HEK293 (cell line): Measurements from ENCODE around the gene ACP3.

Experiments used
- CTCF ChIA-PET: fragments of 350-600 bp; formaldehyde crosslinking; extraction: SDS; loops from one replicate; lab custom pipeline; 2021; ENCODE audit warnings: antibody characterized with exemption; lab: Yijun Ruan, JAX
- POLR2A ChIA-PET: fragments of 300-600 bp; formaldehyde crosslinking; extraction: SDS; loops from one replicate; lab custom pipeline; 2020; ENCODE audit warnings: antibody characterized with exemption, inconsistent platforms; lab: Yijun Ruan, JAX
- H3K27ac ChIP-seq: fragments of 200-500 bp; sonication (Bioruptor generic); 2 replicates; pipeline ENCODE4 v1.5.1; 2014; ENCODE audit warnings: low read depth, low read length, control low read depth, inconsistent platforms; ENCODE audit errors: extremely low read depth
- H3K36me3 ChIP-seq, 2 experiments: fragments of 200-500 bp in 1 of 2; sonication (Bioruptor generic) in 1 of 2; 1 replicate in 1 of 2; 2 replicates in 1 of 2; pipeline ENCODE4 v1.5.1; 2014 to 2017; ENCODE audit warnings: inconsistent platforms in 2 of 2, low read length in 2 of 2; ENCODE audit not compliant: control insufficient read depth in 2 of 2, insufficient read depth in 1 of 2
- H3K4me1 ChIP-seq: fragments of 200-500 bp; sonication (Bioruptor generic); 2 replicates; pipeline ENCODE4 v1.5.1; 2014; ENCODE audit warnings: mild to moderate bottlenecking, low read length, inconsistent platforms; ENCODE audit not compliant: control insufficient read depth, insufficient read depth
- H3K4me3 ChIP-seq: 2 replicates; pipeline ENCODE4 v1.5.1; 2011; ENCODE audit warnings: low read depth, mild to moderate bottlenecking, control low read depth, low read length, moderate library complexity
- H3K9me3 ChIP-seq: fragments of 200-500 bp; sonication (Bioruptor generic); 2 replicates; pipeline ENCODE4 v1.5.1; 2014; ENCODE audit warnings: low read depth, low read length, inconsistent platforms; ENCODE audit not compliant: control insufficient read depth, insufficient read depth
- IKZF3 ChIP-seq: fragments of 450-650 bp; IDR thresholded peaks from 2 replicates; pipeline ENCODE4 v1.5.0; 2018; ENCODE audit warnings: missing biosample characterization, mild to moderate bottlenecking, missing genetic modification characterization, moderate library complexity
- KLF9 ChIP-seq: fragments of 450-650 bp; formaldehyde crosslinking; IDR thresholded peaks from 2 replicates; pipeline ENCODE4 v1.5.1; 2016; ENCODE audit warnings: missing biosample characterization, missing genetic modification characterization, low read depth
- ZBTB11 ChIP-seq: fragments of 450-650 bp; formaldehyde crosslinking; conservative IDR thresholded peaks from 2 replicates; pipeline ENCODE4 v1.5.1; 2016; ENCODE audit warnings: low read depth, missing biosample characterization, missing genetic modification characterization
- ZBTB6 ChIP-seq: fragments of 450-650 bp; formaldehyde crosslinking; IDR thresholded peaks from 2 replicates; pipeline ENCODE4 v1.5.1; 2017; ENCODE audit warnings: missing biosample characterization, missing genetic modification characterization
- ZFP37 ChIP-seq: fragments of 450-650 bp; formaldehyde crosslinking; IDR thresholded peaks from 2 replicates; pipeline ENCODE4 v1.5.1; 2016; ENCODE audit warnings: missing biosample characterization, missing genetic modification characterization
- ZNF174 ChIP-seq: fragments of 450-650 bp; formaldehyde crosslinking; IDR thresholded peaks from 2 replicates; pipeline ENCODE4 v1.5.0; 2017; ENCODE audit warnings: missing biosample characterization, mild to moderate bottlenecking, missing genetic modification characterization
- ZNF292 ChIP-seq: fragments of 450-650 bp; formaldehyde crosslinking; IDR thresholded peaks from 2 replicates; pipeline ENCODE4 v1.5.1; 2016; ENCODE audit warnings: low read depth, missing biosample characterization, missing genetic modification characterization, borderline replicate concordance
- ZNF549 ChIP-seq: fragments of 450-650 bp; IDR thresholded peaks from 2 replicates; pipeline ENCODE4 v1.5.1; 2018; ENCODE audit warnings: missing biosample characterization, missing genetic modification characterization, mild to moderate bottlenecking, inconsistent platforms, moderate library complexity
- ZNF580 ChIP-seq: fragments of 450-650 bp; formaldehyde crosslinking; IDR thresholded peaks from 2 replicates; pipeline ENCODE4 v1.5.1; 2016; ENCODE audit warnings: missing biosample characterization, missing genetic modification characterization
- ZNF658 ChIP-seq: fragments of 450-650 bp; formaldehyde crosslinking; IDR thresholded peaks from 2 replicates; pipeline ENCODE4; 2016; ENCODE audit warnings: missing biosample characterization, missing genetic modification characterization
- ZNF76 ChIP-seq: fragments of 450-650 bp; formaldehyde crosslinking; IDR thresholded peaks from 2 replicates; pipeline ENCODE4; 2016; ENCODE audit warnings: low read depth, missing biosample characterization, missing genetic modification characterization, borderline replicate concordance
- ZNF791 ChIP-seq: fragments of 450-650 bp; formaldehyde crosslinking; IDR thresholded peaks from 2 replicates; pipeline ENCODE4 v1.5.1; 2016; ENCODE audit warnings: missing biosample characterization, missing genetic modification characterization
- ZNF792 ChIP-seq: fragments of 450-650 bp; formaldehyde crosslinking; IDR thresholded peaks from 2 replicates; pipeline ENCODE4 v1.5.1; 2016; ENCODE audit warnings: missing biosample characterization, missing genetic modification characterization
- ZNF830 ChIP-seq: fragments of 450-650 bp; IDR thresholded peaks from 2 replicates; pipeline ENCODE4 v1.5.0; 2018; ENCODE audit warnings: missing biosample characterization, missing genetic modification characterization, low read depth, mild to moderate bottlenecking, moderate library complexity
- TF ChIP-seq, protein P1 (sequence below): fragments of 450-650 bp; formaldehyde crosslinking; IDR thresholded peaks from 2 replicates; pipeline ENCODE4 v1.5.1; 2016; ENCODE audit warnings: missing biosample characterization, missing genetic modification characterization
- TF ChIP-seq, protein P2 (sequence below): fragments of 450-650 bp; formaldehyde crosslinking; IDR thresholded peaks from 2 replicates; pipeline ENCODE4 v1.5.1; 2017; ENCODE audit warnings: missing biosample characterization, missing genetic modification characterization
- TF ChIP-seq, protein P3 (sequence below): fragments of 450-650 bp; formaldehyde crosslinking; IDR thresholded peaks from 2 replicates; pipeline ENCODE4 v1.5.1; 2016; ENCODE audit warnings: missing biosample characterization, missing genetic modification characterization
- TF ChIP-seq, protein P4 (sequence below): fragments of 450-650 bp; formaldehyde crosslinking; IDR thresholded peaks from 2 replicates; pipeline ENCODE4 v1.5.1; 2016; ENCODE audit warnings: missing biosample characterization, missing genetic modification characterization
- TF ChIP-seq, protein P5 (sequence below): fragments of 450-650 bp; formaldehyde crosslinking; IDR thresholded peaks from 2 replicates; pipeline ENCODE4 v1.5.1; 2016; ENCODE audit warnings: missing biosample characterization, missing genetic modification characterization

The ACP3 gene

GRCh38 chr3:132293251-132293650 is 24.0 kb upstream of the ACP3 start (continued):
- no peak for TF ChIP-seq ZBTB11 (tag by site-specific recombination)

DNA sequence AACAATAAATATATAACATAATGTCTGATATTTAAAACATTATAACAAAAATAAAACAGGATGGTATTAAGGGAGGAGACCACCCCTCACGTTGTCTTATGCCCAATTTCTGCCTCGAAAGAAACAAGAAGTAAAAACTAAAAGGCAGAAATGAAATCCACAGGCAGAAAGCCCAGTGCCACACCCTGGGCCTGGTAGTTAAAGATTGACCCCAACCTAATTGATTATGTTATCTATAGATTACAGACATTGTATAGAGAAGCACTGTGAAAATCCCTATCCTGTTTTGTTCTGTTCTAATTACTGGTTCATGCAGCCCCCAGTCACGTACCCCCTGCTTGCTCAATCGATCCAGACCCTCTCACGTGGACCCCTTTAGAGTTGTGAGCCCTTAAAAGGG is 22.3 kb upstream of the ACP3 start:
- ChIA-PET POLR2A (no interaction called here), CTCF (interaction anchor here (0.7 kb wide), 1 partner anchor 14 kb away, joined by 3 read pairs; no protein-coding TSS in a partner anchor)
- no peak for TF ChIP-seq ZNF76 (tag by site-specific recombination)
- TF ChIP-seq KLF9 (tag by site-specific recombination) = no peak
- no peak for TF ChIP-seq ZFP37 (tag by site-specific recombination)
- no peak for TF ChIP-seq ZNF791 (tag by site-specific recombination)
- TF ChIP-seq ZNF174 (tag by site-specific recombination) = no peak
- no peak for TF ChIP-seq IKZF3 (tag by site-specific recombination)
- no peak for TF ChIP-seq ZNF658
- no peak for TF ChIP-seq ZNF549 (tag by site-specific recombination)
- no peak for TF ChIP-seq ZNF792 (tag by site-specific recombination)
- TF ChIP-seq, protein P1, sequence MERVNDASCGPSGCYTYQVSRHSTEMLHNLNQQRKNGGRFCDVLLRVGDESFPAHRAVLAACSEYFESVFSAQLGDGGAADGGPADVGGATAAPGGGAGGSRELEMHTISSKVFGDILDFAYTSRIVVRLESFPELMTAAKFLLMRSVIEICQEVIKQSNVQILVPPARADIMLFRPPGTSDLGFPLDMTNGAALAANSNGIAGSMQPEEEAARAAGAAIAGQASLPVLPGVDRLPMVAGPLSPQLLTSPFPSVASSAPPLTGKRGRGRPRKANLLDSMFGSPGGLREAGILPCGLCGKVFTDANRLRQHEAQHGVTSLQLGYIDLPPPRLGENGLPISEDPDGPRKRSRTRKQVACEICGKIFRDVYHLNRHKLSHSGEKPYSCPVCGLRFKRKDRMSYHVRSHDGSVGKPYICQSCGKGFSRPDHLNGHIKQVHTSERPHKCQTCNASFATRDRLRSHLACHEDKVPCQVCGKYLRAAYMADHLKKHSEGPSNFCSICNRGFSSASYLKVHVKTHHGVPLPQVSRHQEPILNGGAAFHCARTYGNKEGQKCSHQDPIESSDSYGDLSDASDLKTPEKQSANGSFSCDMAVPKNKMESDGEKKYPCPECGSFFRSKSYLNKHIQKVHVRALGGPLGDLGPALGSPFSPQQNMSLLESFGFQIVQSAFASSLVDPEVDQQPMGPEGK = no peak
- TF ChIP-seq, protein P2, sequence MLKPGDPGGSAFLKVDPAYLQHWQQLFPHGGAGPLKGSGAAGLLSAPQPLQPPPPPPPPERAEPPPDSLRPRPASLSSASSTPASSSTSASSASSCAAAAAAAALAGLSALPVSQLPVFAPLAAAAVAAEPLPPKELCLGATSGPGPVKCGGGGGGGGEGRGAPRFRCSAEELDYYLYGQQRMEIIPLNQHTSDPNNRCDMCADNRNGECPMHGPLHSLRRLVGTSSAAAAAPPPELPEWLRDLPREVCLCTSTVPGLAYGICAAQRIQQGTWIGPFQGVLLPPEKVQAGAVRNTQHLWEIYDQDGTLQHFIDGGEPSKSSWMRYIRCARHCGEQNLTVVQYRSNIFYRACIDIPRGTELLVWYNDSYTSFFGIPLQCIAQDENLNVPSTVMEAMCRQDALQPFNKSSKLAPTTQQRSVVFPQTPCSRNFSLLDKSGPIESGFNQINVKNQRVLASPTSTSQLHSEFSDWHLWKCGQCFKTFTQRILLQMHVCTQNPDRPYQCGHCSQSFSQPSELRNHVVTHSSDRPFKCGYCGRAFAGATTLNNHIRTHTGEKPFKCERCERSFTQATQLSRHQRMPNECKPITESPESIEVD = no peak
- no peak for TF ChIP-seq ZNF580 (tag by site-specific recombination)
- TF ChIP-seq, protein P3, sequence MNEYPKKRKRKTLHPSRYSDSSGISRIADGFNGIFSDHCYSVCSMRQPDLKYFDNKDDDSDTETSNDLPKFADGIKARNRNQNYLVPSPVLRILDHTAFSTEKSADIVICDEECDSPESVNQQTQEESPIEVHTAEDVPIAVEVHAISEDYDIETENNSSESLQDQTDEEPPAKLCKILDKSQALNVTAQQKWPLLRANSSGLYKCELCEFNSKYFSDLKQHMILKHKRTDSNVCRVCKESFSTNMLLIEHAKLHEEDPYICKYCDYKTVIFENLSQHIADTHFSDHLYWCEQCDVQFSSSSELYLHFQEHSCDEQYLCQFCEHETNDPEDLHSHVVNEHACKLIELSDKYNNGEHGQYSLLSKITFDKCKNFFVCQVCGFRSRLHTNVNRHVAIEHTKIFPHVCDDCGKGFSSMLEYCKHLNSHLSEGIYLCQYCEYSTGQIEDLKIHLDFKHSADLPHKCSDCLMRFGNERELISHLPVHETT = no peak
- TF ChIP-seq ZNF830 (tag by site-specific recombination) = no peak
- no peak for TF ChIP-seq ZNF292
- no peak for TF ChIP-seq ZBTB6
- TF ChIP-seq, protein P4, sequence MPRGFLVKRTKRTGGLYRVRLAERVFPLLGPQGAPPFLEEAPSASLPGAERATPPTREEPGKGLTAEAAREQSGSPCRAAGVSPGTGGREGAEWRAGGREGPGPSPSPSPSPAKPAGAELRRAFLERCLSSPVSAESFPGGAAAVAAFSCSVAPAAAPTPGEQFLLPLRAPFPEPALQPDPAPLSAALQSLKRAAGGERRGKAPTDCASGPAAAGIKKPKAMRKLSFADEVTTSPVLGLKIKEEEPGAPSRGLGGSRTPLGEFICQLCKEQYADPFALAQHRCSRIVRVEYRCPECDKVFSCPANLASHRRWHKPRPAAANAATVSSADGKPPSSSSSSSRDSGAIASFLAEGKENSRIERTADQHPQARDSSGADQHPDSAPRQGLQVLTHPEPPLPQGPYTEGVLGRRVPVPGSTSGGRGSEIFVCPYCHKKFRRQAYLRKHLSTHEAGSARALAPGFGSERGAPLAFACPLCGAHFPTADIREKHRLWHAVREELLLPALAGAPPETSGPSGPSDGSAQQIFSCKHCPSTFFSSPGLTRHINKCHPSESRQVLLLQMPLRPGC (tag by site-specific recombination) = no peak
- TF ChIP-seq, protein P5, sequence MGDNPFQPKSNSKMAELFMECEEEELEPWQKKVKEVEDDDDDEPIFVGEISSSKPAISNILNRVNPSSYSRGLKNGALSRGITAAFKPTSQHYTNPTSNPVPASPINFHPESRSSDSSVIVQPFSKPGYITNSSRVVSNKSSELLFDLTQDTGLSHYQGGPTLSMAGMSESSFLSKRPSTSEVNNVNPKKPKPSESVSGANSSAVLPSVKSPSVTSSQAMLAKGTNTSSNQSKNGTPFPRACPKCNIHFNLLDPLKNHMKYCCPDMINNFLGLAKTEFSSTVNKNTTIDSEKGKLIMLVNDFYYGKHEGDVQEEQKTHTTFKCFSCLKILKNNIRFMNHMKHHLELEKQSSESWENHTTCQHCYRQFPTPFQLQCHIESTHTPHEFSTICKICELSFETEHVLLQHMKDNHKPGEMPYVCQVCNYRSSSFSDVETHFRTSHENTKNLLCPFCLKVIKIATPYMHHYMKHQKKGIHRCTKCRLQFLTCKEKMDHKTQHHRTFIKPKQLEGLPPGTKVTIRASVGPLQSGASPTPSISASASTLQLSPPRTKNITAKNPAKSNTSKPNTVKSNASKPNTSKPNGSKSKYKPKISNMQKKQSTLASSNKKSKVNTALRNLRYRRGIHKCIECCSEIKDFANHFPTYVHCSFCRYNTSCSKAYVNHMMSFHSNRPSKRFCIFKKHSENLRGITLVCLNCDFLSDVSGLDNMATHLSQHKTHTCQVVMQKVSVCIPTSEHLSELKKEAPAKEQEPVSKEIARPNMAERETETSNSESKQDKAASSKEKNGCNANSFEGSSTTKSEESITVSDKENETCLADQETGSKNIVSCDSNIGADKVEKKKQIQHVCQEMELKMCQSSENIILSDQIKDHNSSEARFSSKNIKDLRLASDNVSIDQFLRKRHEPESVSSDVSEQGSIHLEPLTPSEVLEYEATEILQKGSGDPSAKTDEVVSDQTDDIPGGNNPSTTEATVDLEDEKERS (tag by site-specific recombination) = no peak

More for the DNA sequence above, 22.3 kb upstream of the ACP3 start:
- no peaks in the 10 kb centered on the region for H3K36me3 ChIP-seq
- H3K4me1 ChIP-seq = no peaks in the 10 kb centered on the region
- H3K9me3 ChIP-seq = no peaks in the 10 kb centered on the region
- H3K4me3 ChIP-seq = no peak overlapping the region
- H3K27ac ChIP-seq = no peak overlapping the region
